A549 (cell line): ENCODE measurements around the gene PMM2. TPM values are rescaled to one million over a fixed set of nuclear protein-coding genes. Genes with fewer than 3 reads are reported as not detected.

Source experiments
- ATAC-seq, 2 experiments: fragments of 200-7000 bp in 1 of 2; fragments of >200 bp in 1 of 2; cut with Nextera tagmentation in 1 of 2; cut with Tn5 transposase in 1 of 2; 3 replicates each; pipeline versions ENCODE4 v1.8.0 to v1.9.1; 2018 to 2020; ENCODE audit warnings: mild to moderate bottlenecking in 1 of 2, moderate library complexity in 1 of 2
- CTCF ChIA-PET: fragments of 300-600 bp; sonication (Branson Sonifier 250); formaldehyde crosslinking; extraction: SDS; loops from one replicate; lab custom pipeline; 2021; ENCODE audit warnings: antibody characterized with exemption, inconsistent platforms; lab: Yijun Ruan, JAX
- POLR2A ChIA-PET: fragments of 350-600 bp; formaldehyde crosslinking; extraction: SDS; loops from one replicate; lab custom pipeline; 2021; ENCODE audit warnings: antibody characterized with exemption, inconsistent platforms; lab: Yijun Ruan, JAX
- DNase-seq, 2 experiments: peaks; one replicate each; pipeline versions ENCODE4 v3.0.0 to v3.0.0-alpha.2; 2011 to 2016; ENCODE audit warnings: low read depth in 1 of 2, low spot score in 1 of 2
- FAIRE-seq: peaks from 2 replicates; lab custom pipeline; 2011; peaks lifted over from hg19 to GRCh38; lab: Jason Lieb, UNC
- H3K27ac ChIP-seq, 2 experiments: fragments of >200 bp; sonication (Bioruptor Twin); formaldehyde crosslinking; 3 replicates each; pipeline ENCODE4 v1.5.1; 2016 to 2017
- H3K4me1 ChIP-seq: fragments of >200 bp; sonication (Bioruptor Twin); formaldehyde crosslinking; 3 replicates; pipeline ENCODE4 v1.6.1; 2016
- H3K4me2 ChIP-seq: fragments of >200 bp; sonication (Bioruptor Twin); formaldehyde crosslinking; 3 replicates; pipeline ENCODE4 v1.6.1; 2016
- H3K4me3 ChIP-seq: fragments of >200 bp; sonication (Bioruptor Twin); formaldehyde crosslinking; 3 replicates; pipeline ENCODE4 v1.5.1; 2016
- H3K9me3 ChIP-seq: fragments of >200 bp; sonication (Bioruptor Twin); formaldehyde crosslinking; 3 replicates; pipeline ENCODE4 v1.6.1; 2016
- CBX2 ChIP-seq: fragments of 200-600 bp; sonication (generic); IDR thresholded peaks from 2 replicates; pipeline ENCODE4 v1.6.1; 2016; ENCODE audit warnings: low read depth, mild to moderate bottlenecking, borderline replicate concordance
- CBX8 ChIP-seq: fragments of 200-600 bp; sonication (generic); IDR thresholded peaks from 2 replicates; pipeline ENCODE4 v1.6.1; 2016
- CHD2 ChIP-seq: fragments of 150-350 bp; IDR thresholded peaks from 2 replicates; pipeline ENCODE4 v1.6.1; 2014; ENCODE audit warnings: low read length; ENCODE audit not compliant: partially characterized antibody
- CHD4 ChIP-seq: fragments of 200-600 bp; sonication (generic); IDR thresholded peaks from 2 replicates; pipeline ENCODE4 v1.6.1; 2016; ENCODE audit warnings: antibody characterized with exemption, mild to moderate bottlenecking, borderline replicate concordance
- EHMT2 ChIP-seq: fragments of 200-600 bp; sonication (generic); IDR thresholded peaks from 2 replicates; pipeline ENCODE4 v1.6.1; 2016; ENCODE audit warnings: antibody characterized with exemption, low read depth, mild to moderate bottlenecking, moderate library complexity
- ESRRA ChIP-seq: fragments of 150-350 bp; IDR thresholded peaks from 2 replicates; pipeline ENCODE4 v1.6.1; 2014; ENCODE audit warnings: mild to moderate bottlenecking, low read length, borderline replicate concordance
- FOSL2 ChIP-seq, 2 experiments: fragments of 450-650 bp in 1 of 2; fragments of >200 bp in 1 of 2; sonication (Bioruptor Twin) in 1 of 2; formaldehyde crosslinking; IDR thresholded peaks; 2 replicates each; pipeline versions ENCODE4 v1.5.0 to v1.6.1; 2016 to 2020; ENCODE audit warnings: mild to moderate bottlenecking in 1 of 2, moderate library complexity in 1 of 2
- GATA3 ChIP-seq: IDR thresholded peaks from 2 replicates; pipeline ENCODE4 v1.6.1; 2012; ENCODE audit warnings: borderline replicate concordance
- HDAC2 ChIP-seq: fragments of 200-600 bp; sonication (generic); IDR thresholded peaks from 2 replicates; pipeline ENCODE4 v1.6.1; 2016
- HOXA7 ChIP-seq: fragments of 250-450 bp; sonication (Bioruptor Pico); IDR thresholded peaks from 2 replicates; pipeline ENCODE4 v1.5.0; 2020; ENCODE audit warnings: mild to moderate bottlenecking, moderate library complexity
- HOXB13 ChIP-seq: fragments of 250-450 bp; sonication (Bioruptor Pico); IDR thresholded peaks from 2 replicates; pipeline ENCODE4 v1.5.0; 2020; ENCODE audit warnings: low read depth, mild to moderate bottlenecking, moderate library complexity
- JUN ChIP-seq, 2 experiments: fragments of >200 bp; sonication (Bioruptor Twin); formaldehyde crosslinking; IDR thresholded peaks; 2 replicates in 1 of 2; 3 replicates in 1 of 2; pipeline ENCODE4 v1.6.1; 2016 to 2017
- JUNB ChIP-seq: fragments of >200 bp; sonication (Bioruptor Twin); formaldehyde crosslinking; IDR thresholded peaks from 2 replicates; pipeline ENCODE4 v1.6.1; 2016
- KDM1A ChIP-seq: fragments of 200-600 bp; sonication (generic); IDR thresholded peaks from 2 replicates; pipeline ENCODE4 v1.6.1; 2016; ENCODE audit warnings: low read depth, mild to moderate bottlenecking
- MAFK ChIP-seq: fragments of 450-650 bp; IDR thresholded peaks from 2 replicates; pipeline ENCODE4 v1.6.1; 2014; ENCODE audit not compliant: partially characterized antibody
- MAX ChIP-seq: IDR thresholded peaks from 2 replicates; pipeline ENCODE4 v1.6.1; 2012
- NFE2L2 ChIP-seq: fragments of 150-350 bp; conservative IDR thresholded peaks from 2 replicates; pipeline ENCODE4 v1.6.1; 2014; ENCODE audit warnings: low read length
- PHF8 ChIP-seq: fragments of 200-600 bp; sonication (generic); IDR thresholded peaks from 2 replicates; pipeline ENCODE4 v1.6.1; 2016; ENCODE audit warnings: low read depth, mild to moderate bottlenecking, antibody characterized with exemption, moderate library complexity, borderline replicate concordance
- POLR2AphosphoS2 ChIP-seq: conservative IDR thresholded peaks from 2 replicates; pipeline ENCODE4 v1.6.1; 2012; ENCODE audit warnings: low read length, improper control_type of control experiment, inconsistent platforms
- RAD21 ChIP-seq, 2 experiments: fragments of >200 bp in 1 of 2; sonication (Bioruptor Twin) in 1 of 2; formaldehyde crosslinking in 1 of 2; IDR thresholded peaks in 1 of 2; conservative IDR thresholded peaks in 1 of 2; 2 replicates in 1 of 2; 3 replicates in 1 of 2; pipeline ENCODE4 v1.6.1; 2012 to 2018; ENCODE audit warnings: inconsistent platforms in 1 of 2
- RARB ChIP-seq: fragments of 250-450 bp; sonication (Bioruptor Pico); IDR thresholded peaks from 2 replicates; pipeline ENCODE4 v1.8.0; 2021; ENCODE audit warnings: mild to moderate bottlenecking, moderate library complexity
- RCOR1 ChIP-seq: fragments of 150-350 bp; IDR thresholded peaks from 2 replicates; pipeline ENCODE4 v1.6.1; 2014; ENCODE audit warnings: antibody characterized with exemption, low read length, low read depth
- REST ChIP-seq: fragments of 200-600 bp; sonication (generic); IDR thresholded peaks from 2 replicates; pipeline ENCODE4 v1.6.1; 2016; ENCODE audit warnings: antibody characterized with exemption, mild to moderate bottlenecking, moderate library complexity
- RFX5 ChIP-seq: fragments of 450-650 bp; IDR thresholded peaks from 2 replicates; pipeline ENCODE4 v1.7.1; 2014; ENCODE audit warnings: antibody characterized with exemption, mild to moderate bottlenecking, moderate library complexity
- RNF2 ChIP-seq: fragments of 200-600 bp; sonication (generic); IDR thresholded peaks from 2 replicates; pipeline ENCODE4 v1.6.1; 2016; ENCODE audit warnings: low read depth, mild to moderate bottlenecking, antibody characterized with exemption, moderate library complexity, borderline replicate concordance
- SMC3 ChIP-seq: fragments of >200 bp; sonication (Bioruptor Twin); formaldehyde crosslinking; IDR thresholded peaks from 3 replicates; pipeline ENCODE4 v1.6.1; 2018; ENCODE audit warnings: inconsistent platforms
- SREBF2 ChIP-seq: fragments of 450-650 bp; IDR thresholded peaks from 2 replicates; pipeline ENCODE4 v1.6.1; 2014; ENCODE audit warnings: mild to moderate bottlenecking, moderate library complexity
- TFCP2L1 ChIP-seq: fragments of 250-450 bp; sonication (Bioruptor Pico); IDR thresholded peaks from 2 replicates; pipeline ENCODE4 v1.5.0; 2021; ENCODE audit warnings: mild to moderate bottlenecking
- WGBS: methylation state at CpG from one replicate; pipeline ENCODE4 v1.1.6; 2017; ENCODE audit errors: missing lambda C conversion rate; 5-methylcytosine and 5-hydroxymethylcytosine counted together
- polyA plus RNA-seq, 4 experiments: library from polyadenylated mRNA; depleted of rRNA in 3 of 4; stranded (reverse); fragments of >200 nt; fragmentation: RNase III in 1 of 4; extraction: RNeasy Plus Mini Kit Qiagen cat#74134 plus additional on column Dnase treatment in 1 of 4; gene quantifications; 2 replicates in 3 of 4; 3 replicates in 1 of 4; pipeline ENCODE4 v1.2.3, GENCODE V29; 2011 to 2017

Gene PMM2
- polyA plus RNA-seq, 2 of the 4 experiments (the other 2 are of a cell fraction) = 56.6 to 72.4 TPM

GRCh38 chr16:8863594-8864424, 66.2 kb downstream of the PMM2 start (continued):
- TF ChIP-seq RARB (CRISPR knock-in tag) = no peak
- peak; percentile 7 to 24; a peak in 2 of 5 replicates for TF ChIP-seq RAD21 (conservative IDR thresholded peaks at IDR 0.05 in 1 of 2, IDR thresholded peaks at IDR 0.05 in 1 of 2)
- TF ChIP-seq JUNB = no peak
- no peak for TF ChIP-seq RNF2
- no peak for TF ChIP-seq NFE2L2
- TF ChIP-seq HOXA7 = no peak
- no peak for TF ChIP-seq CHD4
- TF ChIP-seq SREBF2 = no peak
- TF ChIP-seq CBX8 = no peak
- peak; percentile 18 for TF ChIP-seq MAX
- TF ChIP-seq POLR2AphosphoS2 = peak; percentile 70
- no peak for TF ChIP-seq HOXB13 (CRISPR knock-in tag)
- no peak for TF ChIP-seq REST
- peak; percentile 38; the same call in 1 of the 2 replicates for TF ChIP-seq GATA3
- TF ChIP-seq CBX2 = no peak
- no peak for TF ChIP-seq HDAC2
- peak; percentile 45 to 71; a peak in 3 of 5 replicates for TF ChIP-seq JUN (IDR thresholded peaks at IDR 0.05)
- no peak; the same call in 1 of the 2 replicates for TF ChIP-seq KDM1A
- TF ChIP-seq TFCP2L1 (CRISPR knock-in tag) = 0 out of 2 replicates have a peak, but pooled peaks have one; percentile 12
- TF ChIP-seq ESRRA = no peak
- no peak for TF ChIP-seq EHMT2
- TF ChIP-seq RCOR1 = no peak
- TF ChIP-seq MAFK = no peak
- TF ChIP-seq CHD2 = no peak
- TF ChIP-seq SMC3 = 0 out of 3 replicates have a peak, but pooled peaks have one; percentile 23

- FAIRE-seq = no peak
- CTCF ChIA-PET = interaction anchor here (0.5 to 5.0 kb wide), 9 partner anchors 10 to 204 kb away, joined by 3 to 49 read pairs (median 3); partner anchors contain the start of gene LITAFD
- H3K4me3 ChIP-seq = no peak overlapping the region
- TF ChIP-seq TFCP2L1 (CRISPR knock-in tag) = no peak
- no peak for TF ChIP-seq JUN (IDR thresholded peaks at IDR 0.05)
- TF ChIP-seq RFX5 = no peak
- TF ChIP-seq PHF8 = no peak
- TF ChIP-seq FOSL2 (IDR thresholded peaks at IDR 0.05) = no peak
- no peak for TF ChIP-seq FOSL2 (CRISPR knock-in tag; IDR thresholded peaks at IDR 0.05)
- no peak for TF ChIP-seq NFE2L2
- no peak for TF ChIP-seq GATA3
- no peak for TF ChIP-seq ESRRA
- TF ChIP-seq, all 56 proteins: peak for 0
- ATAC-seq (no peak), DNase-seq (no peak)
- H3K4me2 ChIP-seq = peak overlapping the region; percentile 98
- peaks cover 82% of the 10 kb centered on the region for H3K4me1 ChIP-seq
- POLR2A ChIA-PET = interaction anchor here (1.8 kb wide), 1 partner anchor 16 kb away, joined by 5 read pairs; no protein-coding TSS in a partner anchor
- 51% methylated on average over 13 of the region's 13 CpGs for WGBS
- H3K9me3 ChIP-seq = no peaks in the 10 kb centered on the region
- peak overlapping the region; percentile 74 to 94; a peak in 5 of 6 replicates for H3K27ac ChIP-seq
These were observed 67.0 kb downstream of the PMM2 start for GRCh38 chr16:8864480-8865110.
